Fibroblast of skin of back (primary cell): ENCODE measurements around the gene ATP6V0A4.
"Not testable (repeated sequence)": the region's sequence is repeated elsewhere in the genome, so short reads cannot be mapped to it uniquely, and the experiment has no call there.

Experiments
- DNase-seq: peaks from one replicate; pipeline ENCODE4 v3.0.0-alpha.2; 2013

Gene ATP6V0A4

GRCh38 chr7:138802706-138803105 is 4.7 kb upstream of the ATP6V0A4 start:
- DNase-seq = no peak

DNA sequence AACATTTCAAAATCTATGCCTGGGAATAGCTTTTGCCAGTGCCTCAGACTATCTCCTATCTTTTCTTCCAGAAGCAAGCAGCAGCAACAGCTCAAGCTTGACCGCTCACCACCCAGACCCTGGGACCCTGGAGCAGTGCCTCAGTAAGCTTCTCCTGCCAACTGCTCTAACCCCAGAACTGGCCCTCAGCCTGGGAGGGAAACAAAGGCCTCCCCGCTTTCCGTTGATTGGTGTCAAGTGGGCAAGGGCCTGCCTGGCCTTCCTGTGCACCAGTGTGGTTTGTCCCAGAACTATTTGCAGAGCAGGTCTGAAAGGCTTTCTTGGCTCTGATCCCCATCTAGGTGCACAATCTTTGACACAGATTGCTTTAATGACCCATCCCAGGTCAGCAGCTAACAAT is 3.3 kb upstream of the ATP6V0A4 start:
- no peak for DNase-seq

GRCh38 chr7:138799336-138800000 is 1.5 kb upstream of the ATP6V0A4 start:
- no peak for DNase-seq

DNA sequence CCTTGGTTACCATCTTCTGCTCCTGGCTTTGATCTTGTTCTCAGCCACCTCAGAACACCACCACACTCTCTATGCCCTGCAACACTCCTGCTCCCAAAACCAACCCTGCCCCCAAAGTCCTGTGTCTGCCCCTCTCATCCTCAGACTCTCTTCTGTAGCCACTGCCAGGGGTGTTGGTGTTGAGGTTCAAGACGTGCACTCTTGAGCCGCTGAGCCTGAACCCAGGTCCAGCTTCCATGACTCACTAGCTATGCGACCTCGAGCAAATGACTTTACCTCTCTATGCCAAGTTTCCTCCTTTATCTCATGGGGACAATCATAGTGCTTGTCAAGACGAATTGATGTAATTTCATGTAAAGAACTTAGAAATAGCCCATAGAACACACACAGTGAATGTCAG is 840 bp upstream of the ATP6V0A4 start:
- no peak for DNase-seq

DNA sequence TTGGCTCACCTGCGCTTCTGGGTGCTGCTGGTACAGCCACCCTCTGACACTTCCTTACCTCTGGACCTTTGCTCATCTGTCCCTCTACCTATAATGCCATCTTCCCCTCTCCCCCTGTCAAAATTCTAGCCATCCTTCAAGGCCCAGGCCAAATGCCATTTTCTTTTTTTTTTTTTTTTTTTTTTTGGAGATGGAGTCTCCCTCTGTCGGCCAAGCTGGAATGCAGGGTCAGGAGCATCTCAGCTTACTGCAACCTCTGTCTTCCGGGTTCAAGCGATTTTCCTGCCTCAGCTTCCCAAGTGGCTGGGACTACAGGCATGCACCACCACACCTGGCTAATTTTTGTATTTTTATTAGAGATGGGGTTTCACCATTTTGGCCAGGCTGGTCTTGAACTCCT is 950 bp downstream of the ATP6V0A4 start:
- not testable (repeated sequence) for DNase-seq

GRCh38 chr7:138796038-138796615 is 1.9 kb downstream of the ATP6V0A4 start:
- DNase-seq = no peak

DNA sequence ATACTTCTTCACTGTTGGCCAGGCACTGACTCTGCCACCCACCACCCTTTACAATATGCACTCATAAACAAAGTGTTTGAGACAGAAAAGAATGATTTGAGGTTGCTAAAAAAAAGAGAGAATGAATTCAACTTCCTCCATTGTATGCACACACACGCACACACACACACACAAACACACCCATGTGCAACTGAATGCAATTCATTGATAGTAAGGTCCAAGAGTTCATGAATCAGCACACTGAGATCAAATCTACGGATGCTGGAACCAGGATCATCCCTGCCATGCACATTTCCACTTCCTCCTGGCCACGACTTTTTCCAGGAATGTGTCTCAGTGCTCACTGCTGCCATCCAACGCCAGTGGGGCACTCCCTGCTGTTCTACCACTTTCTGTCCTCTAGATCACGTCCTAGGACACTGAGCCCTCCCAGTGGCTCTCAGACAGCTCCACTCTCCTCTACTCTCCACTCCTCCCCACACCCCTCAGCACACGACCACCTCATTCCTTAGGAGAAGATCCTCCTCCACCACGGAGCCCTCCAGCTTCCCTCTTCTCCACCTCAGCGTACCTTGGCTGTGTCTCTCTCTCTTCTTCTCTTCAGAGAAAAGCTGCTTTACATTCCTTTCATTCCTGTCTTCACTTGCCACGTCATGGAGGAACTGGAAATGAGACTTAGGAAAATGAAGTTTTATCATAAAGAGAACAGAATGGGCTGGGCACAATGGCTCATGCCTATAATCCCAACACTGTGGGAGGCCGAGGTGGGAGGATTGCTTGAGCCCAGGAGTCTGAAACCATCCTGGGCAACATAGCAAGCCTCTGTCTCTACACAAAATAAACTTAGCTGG is 12.2 kb downstream of the ATP6V0A4 start:
- DNase-seq = peak; percentile 5

- DNase-seq = no peak
Measured at GRCh38 chr7:138784692-138785091, 13.3 kb downstream of the ATP6V0A4 start.

- no peak for DNase-seq
Measured at GRCh38 chr7:138781004-138781403, 17.0 kb downstream of the ATP6V0A4 start.

GRCh38 chr7:138776166-138776833 is 21.7 kb downstream of the ATP6V0A4 start:
- no peak for DNase-seq

GRCh38 chr7:138773817-138774216 is 24.2 kb downstream of the ATP6V0A4 start:
- DNase-seq = no peak

GRCh38 chr7:138773176-138773575 is 24.8 kb downstream of the ATP6V0A4 start:
- no peak for DNase-seq

- no peak for DNase-seq
Measured at GRCh38 chr7:138770904-138771303, 27.1 kb downstream of the ATP6V0A4 start.

DNA sequence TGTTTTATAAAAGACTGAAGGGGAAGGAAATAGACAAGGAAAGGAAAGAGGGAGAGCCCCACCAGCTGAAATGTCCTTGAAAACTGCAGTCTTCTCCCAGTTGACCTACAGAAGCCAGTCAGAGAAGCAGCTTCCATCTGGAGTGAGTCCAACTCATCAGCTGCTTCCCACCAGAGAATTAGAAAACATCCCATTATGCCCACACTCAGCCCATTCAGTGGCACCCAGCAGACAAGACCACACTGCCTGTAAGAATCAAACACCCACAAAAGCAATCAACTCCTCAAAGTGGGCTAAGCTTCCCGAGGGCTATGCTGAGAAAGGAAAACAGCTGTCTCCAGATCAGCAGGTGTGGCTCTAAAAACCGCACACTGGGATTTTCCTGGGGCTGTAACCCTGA is 29.8 kb downstream of the ATP6V0A4 start:
- no peak for DNase-seq

DNA sequence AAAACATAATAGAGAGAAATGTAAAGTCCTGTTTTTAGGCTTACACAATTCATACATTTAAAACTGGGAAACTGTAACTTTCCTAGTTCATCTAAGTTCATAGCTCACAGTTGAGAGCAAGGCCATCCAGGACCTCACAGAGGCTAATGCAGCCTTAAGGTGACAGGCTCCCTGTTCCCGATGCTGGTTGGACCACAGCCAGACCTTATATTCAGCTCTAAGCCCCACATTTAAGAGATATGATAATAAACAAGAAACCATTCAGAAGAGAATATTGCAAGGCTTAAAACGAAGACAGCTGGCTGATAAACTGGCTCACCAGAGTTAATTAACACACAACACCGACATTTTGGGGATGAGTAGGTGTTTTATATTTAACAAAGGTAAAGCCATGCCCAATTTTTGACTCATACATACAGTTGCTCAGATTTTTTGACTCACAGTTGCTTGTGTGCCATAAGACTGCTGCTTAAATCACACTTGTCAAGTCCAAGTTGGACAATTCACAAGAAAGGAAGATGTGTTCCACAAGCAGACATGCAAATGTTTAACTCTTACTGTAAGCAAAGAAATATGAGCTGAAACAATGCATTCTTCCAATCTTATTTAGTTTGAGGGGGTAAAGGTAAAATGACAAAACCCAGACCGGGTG is 41.3 kb downstream of the ATP6V0A4 start:
- DNase-seq = no peak

GRCh38 chr7:138755842-138756590 is 42.0 kb downstream of the ATP6V0A4 start:
- no peak for DNase-seq

GRCh38 chr7:138755331-138755747 is 42.7 kb downstream of the ATP6V0A4 start:
- no peak for DNase-seq

DNA sequence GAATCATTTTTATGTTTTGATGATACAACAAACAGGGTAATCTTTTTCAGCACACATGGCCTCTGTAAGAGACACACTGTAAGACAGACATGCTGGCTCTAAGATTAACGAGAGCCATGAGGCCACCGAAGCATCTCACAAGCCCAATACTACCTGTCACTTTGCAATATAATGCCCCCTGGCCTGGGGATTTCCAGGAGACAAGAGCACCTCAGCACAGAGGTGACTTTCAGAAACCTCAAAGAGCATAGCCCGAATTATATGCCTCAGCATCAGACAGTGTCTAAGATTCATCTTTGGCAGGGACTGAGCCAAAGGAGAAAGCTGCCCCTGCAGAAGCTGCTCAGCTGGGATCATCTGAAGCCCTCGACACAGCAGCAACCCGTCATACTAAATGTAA is 44.4 kb downstream of the ATP6V0A4 start:
- DNase-seq = no peak

DNA sequence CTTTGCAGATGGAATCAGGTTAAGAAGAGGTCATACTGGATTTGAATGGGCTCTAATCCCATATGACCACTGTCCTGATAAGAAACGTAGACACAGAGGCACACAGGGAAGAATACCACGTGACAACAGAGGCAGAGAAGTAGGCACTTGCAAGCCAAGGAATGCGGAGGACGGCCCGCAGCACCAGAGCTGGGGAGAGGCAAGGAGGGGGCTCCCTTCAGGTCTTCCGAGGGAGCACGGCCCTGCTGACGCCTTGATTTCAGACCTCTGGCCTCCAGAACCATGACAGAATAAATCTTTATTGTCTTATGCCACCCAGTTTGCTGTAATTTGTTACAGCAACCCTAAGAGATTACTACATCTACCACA is 44.9 kb downstream of the ATP6V0A4 start:
- DNase-seq = no peak

GRCh38 chr7:138752518-138753149 is 45.4 kb downstream of the ATP6V0A4 start:
- DNase-seq = no peak

GRCh38 chr7:138750901-138751464 is 47.0 kb downstream of the ATP6V0A4 start:
- no peak for DNase-seq
